Muscle layer of colon (tissue), 2 donors: ENCODE data around the gene POLR3H.

Experiments
- H3K27ac ChIP-seq: one replicate; pipeline ENCODE4 v1.7.0; 2013; ENCODE audit warnings: low read depth, mild to moderate bottlenecking, low read length, moderate library complexity
- H3K27me3 ChIP-seq, 2 donors: one replicate each; pipeline ENCODE4 v1.7.0; 2013; ENCODE audit warnings: low read length in 2 of 2, mild to moderate bottlenecking in 2 of 2; ENCODE audit not compliant: insufficient read depth in 2 of 2, control insufficient read depth in 1 of 2
- H3K36me3 ChIP-seq: one replicate; pipeline ENCODE4 v1.7.0; 2013; ENCODE audit warnings: mild to moderate bottlenecking, low read length; ENCODE audit not compliant: insufficient read depth
- H3K4me1 ChIP-seq: one replicate; pipeline ENCODE4 v1.7.0; 2013; ENCODE audit warnings: mild to moderate bottlenecking, low read length; ENCODE audit not compliant: insufficient read depth
- H3K4me3 ChIP-seq, 2 donors: one replicate each; pipeline ENCODE4 v1.7.0; 2013; ENCODE audit warnings: low read length in 2 of 2, low read depth in 1 of 2, mild to moderate bottlenecking in 1 of 2, moderate library complexity in 1 of 2
- H3K9ac ChIP-seq: one replicate; pipeline ENCODE4 v1.7.0; 2013; ENCODE audit warnings: low read length
- H3K9me3 ChIP-seq: one replicate; pipeline ENCODE4 v1.7.0; 2013; ENCODE audit warnings: mild to moderate bottlenecking, low read length
- donor health status: abdominal sarcoma.
- donor health status: Adenocarcinoma of cecum.

The POLR3H gene

DNA sequence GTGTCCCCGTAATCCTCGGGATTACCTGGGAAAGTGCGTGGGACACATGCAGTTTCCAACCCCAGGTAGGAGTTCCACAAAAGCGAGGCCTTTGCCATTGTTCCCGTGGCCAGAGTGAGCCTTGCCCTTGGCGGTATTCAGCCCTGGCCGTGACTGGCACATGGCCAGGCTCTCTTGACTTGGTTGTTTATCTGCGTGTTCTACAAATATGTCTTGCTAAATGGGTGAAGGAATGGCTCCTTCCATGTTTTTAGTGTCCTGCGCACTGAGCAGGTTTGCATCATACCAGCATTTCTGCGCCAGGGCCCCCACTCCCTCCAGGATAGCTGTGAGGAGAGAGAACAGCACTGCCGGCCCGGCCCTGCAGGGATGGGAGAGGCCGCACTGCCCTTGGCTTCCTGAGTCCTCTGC lies 20.0 kb downstream of the POLR3H start:
- Histone ChIP-seq H3K27ac (peak overlapping the region; percentile 61), H3K9me3 (no peaks in the 10 kb centered on the region), H3K36me3 (peaks cover 57% of the 10 kb centered on the region), H3K4me1 (peaks cover 38% of the 10 kb centered on the region), H3K4me3 (no peak overlapping the region), H3K27me3 (no peaks in the 10 kb centered on the region), H3K9ac (no peak overlapping the region)

DNA sequence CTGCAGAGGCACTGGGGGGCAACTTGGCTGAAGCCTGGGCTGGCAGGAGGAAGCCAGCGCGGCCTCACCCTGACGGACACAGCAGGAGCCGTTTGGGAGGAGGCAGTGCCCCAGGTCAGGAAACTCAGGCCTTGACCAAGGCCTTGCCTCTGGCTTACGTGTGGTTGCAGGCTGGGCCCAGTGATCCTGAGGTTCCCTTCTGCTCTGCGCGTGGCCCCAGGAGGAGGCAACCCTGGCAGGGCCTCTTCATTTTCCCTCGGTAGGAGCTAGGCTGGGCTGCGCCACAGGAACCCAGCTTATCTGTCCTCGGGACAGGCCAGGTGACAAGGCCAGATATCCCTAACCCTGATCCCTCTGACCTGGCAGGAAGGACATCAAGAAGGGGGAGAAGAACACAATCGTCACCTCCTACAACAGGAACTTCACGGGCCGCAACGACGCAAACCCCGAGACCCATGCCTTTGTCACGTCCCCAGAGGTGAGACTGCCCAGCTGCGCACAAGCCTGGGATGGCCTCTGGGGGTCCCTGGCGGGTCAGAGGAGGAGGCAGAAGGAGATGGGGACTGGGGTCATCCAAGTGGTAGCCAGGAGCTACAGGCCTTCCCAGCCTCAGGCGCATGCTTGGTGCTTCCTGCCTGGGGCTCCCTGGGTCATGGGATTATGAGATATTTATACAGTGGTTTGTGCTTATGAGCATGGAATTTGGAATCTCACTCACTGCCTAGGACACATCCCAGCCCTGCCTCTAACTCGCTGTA lies 20.6 kb downstream of the POLR3H start:
- H3K36me3 ChIP-seq = peaks cover 51% of the 10 kb centered on the region
- H3K9ac ChIP-seq = peak overlapping the region; percentile 55
- peak overlapping the region; percentile 61 for H3K27ac ChIP-seq

DNA sequence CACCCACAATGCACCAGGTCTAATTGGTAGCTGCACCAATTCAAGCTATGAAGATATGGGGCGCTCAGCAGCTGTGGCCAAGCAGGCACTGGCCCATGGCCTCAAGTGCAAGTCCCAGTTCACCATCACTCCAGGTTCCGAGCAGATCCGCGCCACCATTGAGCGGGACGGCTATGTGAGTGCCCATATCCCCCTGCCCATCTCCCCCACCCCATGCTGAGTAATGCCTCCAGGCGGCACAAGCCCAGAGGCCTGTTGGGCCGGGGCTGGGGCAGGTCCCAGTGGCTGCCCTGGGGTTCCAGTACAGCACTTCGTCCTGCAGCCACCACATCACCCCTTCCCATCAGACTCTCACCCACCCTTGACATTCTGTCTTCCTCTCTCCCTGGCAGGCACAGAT lies 21.5 kb downstream of the POLR3H start:
- Histone ChIP-seq H3K4me3 (no peak overlapping the region), H3K27ac (no peak overlapping the region), H3K36me3 (peaks cover 42% of the 10 kb centered on the region), H3K9ac (peak overlapping the region; percentile 55), H3K9me3 (no peaks in the 10 kb centered on the region), H3K4me1 (peaks cover 43% of the 10 kb centered on the region), H3K27me3 (no peaks in the 10 kb centered on the region)

More for the DNA sequence above, 20.6 kb downstream of the POLR3H start:
- Histone ChIP-seq H3K9me3 (no peaks in the 10 kb centered on the region), H3K4me3 (no peak overlapping the region), H3K27me3 (no peaks in the 10 kb centered on the region), H3K4me1 (peaks cover 38% of the 10 kb centered on the region)

DNA sequence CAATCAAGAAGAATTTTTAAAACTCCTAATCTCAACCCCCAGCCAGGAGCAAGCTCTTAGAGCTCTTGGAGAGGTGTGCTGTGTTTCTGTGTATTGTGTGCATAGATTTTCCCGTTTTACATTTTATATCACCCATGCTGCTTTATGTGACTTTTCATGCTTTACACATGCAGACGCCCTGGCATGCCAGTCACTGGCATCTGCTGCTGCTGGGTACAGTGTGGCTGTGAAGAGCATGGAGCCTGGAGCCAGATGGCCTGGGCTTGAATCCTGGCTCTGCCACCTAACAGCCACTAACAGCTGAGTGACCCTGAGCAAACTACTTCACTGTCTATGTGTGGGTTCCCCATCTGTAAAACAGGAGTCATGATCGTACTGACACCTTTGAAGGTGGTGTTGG lies 23.1 kb downstream of the POLR3H start:
- Histone ChIP-seq H3K27me3 (no peaks in the 10 kb centered on the region), H3K4me1 (peaks cover 39% of the 10 kb centered on the region), H3K27ac (no peak overlapping the region), H3K9me3 (no peaks in the 10 kb centered on the region), H3K4me3 (no peak overlapping the region), H3K9ac (no peak overlapping the region), H3K36me3 (peaks cover 29% of the 10 kb centered on the region)

DNA sequence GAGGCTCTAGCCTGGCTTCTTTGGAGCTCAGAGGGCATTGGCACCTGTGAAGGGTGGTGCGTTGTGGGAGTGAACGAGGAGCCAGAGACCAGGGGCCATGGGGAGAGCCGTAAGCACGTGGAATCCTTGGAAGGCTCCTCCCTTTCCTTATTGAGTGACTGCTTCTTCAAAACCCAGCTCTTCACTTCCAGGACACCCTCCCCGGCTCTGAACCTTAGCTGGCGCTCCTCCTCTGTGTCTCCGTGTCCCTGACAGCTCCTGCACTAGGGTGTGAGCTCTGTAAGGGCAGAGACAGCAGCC lies 26.3 kb downstream of the POLR3H start:
- Histone ChIP-seq H3K4me1 (peaks cover 15% of the 10 kb centered on the region), H3K27me3 (no peaks in the 10 kb centered on the region), H3K4me3 (no peak overlapping the region), H3K27ac (no peak overlapping the region), H3K9me3 (no peaks in the 10 kb centered on the region), H3K9ac (no peak overlapping the region), H3K36me3 (peaks cover 47% of the 10 kb centered on the region)

DNA sequence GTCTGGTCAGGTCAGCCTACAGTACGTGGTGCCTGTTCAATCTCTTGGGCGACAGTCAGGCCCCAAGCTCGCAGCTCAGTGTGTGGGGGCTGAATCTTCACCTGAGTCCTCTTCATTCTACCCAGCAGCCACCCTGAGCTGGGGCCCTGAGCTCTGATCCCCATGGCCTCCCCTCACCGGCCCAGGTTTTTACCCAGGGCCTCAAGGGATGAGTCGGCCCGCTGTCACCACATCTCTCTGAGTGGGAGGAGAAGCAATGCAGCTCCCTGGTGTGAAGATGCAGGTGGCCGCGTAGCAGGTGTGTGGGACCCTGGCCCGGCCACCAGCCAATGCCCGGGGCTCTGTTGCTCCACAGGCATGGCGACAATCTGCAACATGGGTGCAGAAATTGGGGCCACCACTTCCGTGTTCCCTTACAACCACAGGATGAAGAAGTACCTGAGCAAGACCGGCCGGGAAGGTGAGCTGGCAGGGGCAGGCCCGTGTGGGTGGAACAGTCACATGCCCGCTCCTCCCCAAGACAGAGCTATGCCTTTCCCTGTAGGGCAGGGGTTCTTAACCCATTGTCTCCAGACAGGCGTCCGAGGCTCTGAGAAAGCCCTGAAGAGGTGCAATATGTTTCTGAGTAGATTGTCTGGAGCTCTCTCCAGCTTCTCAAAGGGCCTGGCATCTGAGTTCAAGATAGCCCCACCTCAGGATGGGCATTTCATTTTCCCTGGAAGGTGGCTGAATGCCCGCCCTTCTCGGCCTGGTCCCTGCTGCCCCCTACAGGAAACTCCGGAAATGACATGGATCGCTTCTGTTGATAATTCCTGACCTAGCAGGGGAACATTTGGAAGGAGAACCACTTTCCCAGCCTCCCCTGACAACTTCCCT lies 26.9 kb downstream of the POLR3H start:
- Histone ChIP-seq H3K4me3 (no peak overlapping the region), H3K27me3 (no peaks in the 10 kb centered on the region), H3K36me3 (peaks cover 53% of the 10 kb centered on the region), H3K9ac (no peak overlapping the region), H3K4me1 (peaks cover 21% of the 10 kb centered on the region), H3K27ac (no peak overlapping the region), H3K9me3 (no peaks in the 10 kb centered on the region)

DNA sequence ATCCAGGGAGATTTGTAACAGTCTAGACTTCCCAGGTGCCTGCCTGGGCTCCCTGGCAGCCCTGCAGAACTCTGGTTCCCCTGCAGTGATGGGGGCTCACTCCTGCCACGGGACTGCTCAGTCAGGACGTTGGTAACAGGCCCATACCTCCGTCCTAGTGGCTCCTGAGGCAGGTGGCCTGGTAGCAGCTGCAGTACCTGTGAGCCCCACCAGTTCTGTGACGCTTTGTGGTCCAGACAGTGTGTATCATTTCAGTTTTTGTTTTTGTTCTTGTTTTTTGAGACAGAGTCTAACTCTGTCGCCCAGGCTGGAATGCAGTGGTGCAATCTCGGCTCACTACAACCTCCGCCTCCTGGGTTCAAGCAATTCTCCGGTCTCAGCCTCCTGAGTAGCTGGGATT lies 27.8 kb downstream of the POLR3H start:
- H3K4me1 ChIP-seq = peaks cover 30% of the 10 kb centered on the region
- no peak overlapping the region for H3K4me3 ChIP-seq
- H3K9ac ChIP-seq = no peak overlapping the region
- H3K27ac ChIP-seq = no peak overlapping the region
- H3K36me3 ChIP-seq = peaks cover 61% of the 10 kb centered on the region
- no peaks in the 10 kb centered on the region for H3K27me3 ChIP-seq
- no peaks in the 10 kb centered on the region for H3K9me3 ChIP-seq

DNA sequence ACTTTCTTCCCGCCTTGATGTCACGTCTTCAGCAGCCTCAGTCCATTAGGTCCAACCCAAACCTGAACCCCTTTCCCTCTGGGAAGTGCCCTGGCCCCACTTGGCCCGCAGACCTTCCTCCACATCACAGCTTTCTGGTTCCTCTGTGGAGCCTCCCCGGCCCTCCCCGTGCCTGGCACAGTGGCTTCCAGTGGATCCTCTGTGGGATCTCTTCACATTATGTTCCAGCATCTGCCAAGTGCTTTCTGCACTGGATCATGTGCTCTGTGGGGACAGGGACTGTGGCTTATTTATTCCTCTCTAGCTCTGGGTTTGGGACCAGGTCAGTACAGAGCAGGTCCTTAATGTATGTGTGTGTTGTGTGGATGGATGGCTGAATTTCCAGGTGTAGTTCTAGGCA lies 30.9 kb downstream of the POLR3H start:
- H3K9ac ChIP-seq = no peak overlapping the region
- H3K36me3 ChIP-seq = peaks cover 63% of the 10 kb centered on the region
- no peaks in the 10 kb centered on the region for H3K9me3 ChIP-seq
- H3K27me3 ChIP-seq = no peaks in the 10 kb centered on the region
- H3K4me3 ChIP-seq = no peak overlapping the region
- H3K27ac ChIP-seq = no peak overlapping the region
- peaks cover 33% of the 10 kb centered on the region for H3K4me1 ChIP-seq

DNA sequence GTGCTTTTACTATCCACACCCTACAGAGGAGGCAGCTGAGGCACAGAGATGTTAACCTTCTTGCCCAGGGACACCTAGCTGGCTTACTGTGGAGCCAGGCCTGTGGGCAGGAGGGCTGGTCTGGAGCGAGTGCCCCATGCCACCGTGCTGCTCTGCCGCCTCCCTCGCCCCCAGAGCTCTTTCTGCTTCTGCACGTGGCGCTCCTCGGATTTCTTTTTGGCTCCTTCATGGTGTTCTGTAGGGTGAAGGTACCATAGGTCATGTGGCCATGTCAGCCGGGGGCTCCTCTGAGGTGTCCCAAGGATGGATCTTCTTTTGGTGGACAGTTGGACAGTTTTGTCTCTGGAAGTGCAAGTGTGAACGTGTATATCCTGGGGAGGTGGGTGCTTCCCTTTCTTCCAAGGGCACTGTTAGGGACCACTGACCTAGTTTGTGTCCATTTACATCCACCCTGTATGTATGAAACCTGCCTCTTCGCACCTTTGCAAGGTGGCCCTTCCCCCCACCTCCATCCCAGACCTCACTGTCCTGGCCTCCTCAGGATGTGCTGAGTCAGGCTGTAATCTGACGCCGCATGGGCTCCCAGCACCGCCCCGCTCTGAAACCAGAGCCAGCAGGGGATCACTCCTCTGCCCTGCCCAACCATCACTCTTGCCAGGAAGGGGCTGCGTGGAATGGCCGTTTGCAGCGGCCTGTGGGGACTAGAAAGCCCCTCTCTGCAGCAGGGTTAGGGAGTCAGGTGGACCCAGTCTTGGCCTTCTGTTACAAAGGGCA lies 31.7 kb downstream of the POLR3H start:
- peaks cover 26% of the 10 kb centered on the region for H3K4me1 ChIP-seq
- H3K4me3 ChIP-seq = no peak overlapping the region
- peak overlapping the region; percentile 41 for H3K27ac ChIP-seq
- no peak overlapping the region for H3K9ac ChIP-seq
- peaks cover 71% of the 10 kb centered on the region for H3K36me3 ChIP-seq
- H3K9me3 ChIP-seq = no peaks in the 10 kb centered on the region
- H3K27me3 ChIP-seq = no peaks in the 10 kb centered on the region

DNA sequence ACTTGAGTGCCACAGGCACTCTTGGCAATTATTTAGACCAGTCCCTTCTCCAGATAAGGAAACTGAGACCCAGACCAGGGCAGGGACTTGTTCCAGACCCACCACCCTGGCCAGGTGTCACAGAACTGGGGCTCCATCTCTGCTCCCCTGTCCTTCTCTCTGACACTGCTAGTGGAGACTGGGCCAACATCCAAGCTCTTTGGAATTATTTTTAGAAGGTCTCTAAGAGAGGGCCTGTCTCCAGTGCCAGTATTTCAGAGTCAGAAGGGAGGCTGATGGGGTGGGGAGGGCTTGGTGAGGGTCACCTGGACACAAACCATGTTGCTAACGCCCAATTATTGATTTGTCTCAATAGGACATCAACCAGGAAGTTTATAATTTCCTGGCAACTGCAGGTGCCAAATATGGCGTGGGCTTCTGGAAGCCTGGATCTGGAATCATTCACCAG lies 32.7 kb downstream of the POLR3H start:
- H3K27ac ChIP-seq = no peak overlapping the region
- H3K4me1 ChIP-seq = peaks cover 24% of the 10 kb centered on the region
- H3K36me3 ChIP-seq = peaks cover 78% of the 10 kb centered on the region
- H3K4me3 ChIP-seq = no peak overlapping the region
- H3K27me3 ChIP-seq = no peaks in the 10 kb centered on the region
- no peak overlapping the region for H3K9ac ChIP-seq
- H3K9me3 ChIP-seq = no peaks in the 10 kb centered on the region

DNA sequence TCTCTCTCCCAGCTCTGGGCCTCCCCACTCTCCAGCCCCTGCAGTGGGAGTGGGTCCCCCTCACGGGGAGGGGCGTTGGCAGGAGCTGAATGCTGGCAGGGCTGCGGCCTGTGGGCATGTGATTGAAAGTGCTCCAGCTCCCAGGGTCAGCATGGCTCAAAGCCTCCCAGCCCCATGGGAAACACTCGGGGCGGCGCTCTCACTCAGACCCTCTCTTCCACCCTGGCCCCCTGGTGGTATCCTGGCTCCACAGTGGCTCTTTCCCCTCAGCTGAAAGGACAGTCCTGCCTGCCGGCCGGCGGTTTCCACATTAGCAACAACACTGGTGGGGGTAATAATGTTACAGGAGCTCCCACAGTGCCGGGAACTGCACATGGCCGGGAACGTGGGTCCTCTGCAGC lies 35.5 kb downstream of the POLR3H start:
- Histone ChIP-seq H3K9me3 (no peaks in the 10 kb centered on the region), H3K4me3 (no peak overlapping the region), H3K27me3 (no peaks in the 10 kb centered on the region), H3K36me3 (peaks cover 57% of the 10 kb centered on the region), H3K27ac (no peak overlapping the region), H3K4me1 (peaks cover 24% of the 10 kb centered on the region), H3K9ac (no peak overlapping the region)
